HepG2 (cell line): ENCODE data around the gene DDO. TPM values are rescaled to one million over a fixed set of nuclear protein-coding genes. Genes with fewer than 3 reads are reported as not detected.

Experiments used
- CTCF ChIP-seq: sonication (generic); formaldehyde crosslinking; IDR thresholded peaks from 2 replicates; pipeline ENCODE4 v1.5.0; 2020; ENCODE audit warnings: mild to moderate bottlenecking, missing genetic modification reagents, moderate library complexity
- DR1 ChIP-seq: sonication (generic); formaldehyde crosslinking; IDR thresholded peaks from 2 replicates; pipeline ENCODE4 v1.8.0; 2021; ENCODE audit warnings: mild to moderate bottlenecking, missing genetic modification reagents, inconsistent platforms
- HDAC2 ChIP-seq: sonication (generic); formaldehyde crosslinking; IDR thresholded peaks from 2 replicates; pipeline ENCODE4 v1.4.0; 2020; ENCODE audit warnings: missing genetic modification reagents
- KDM6A ChIP-seq: IDR thresholded peaks from 2 replicates; pipeline ENCODE4 v1.6.1; 2016; ENCODE audit warnings: low read depth
- MLX ChIP-seq: IDR thresholded peaks from 2 replicates; pipeline ENCODE4 v1.6.1; 2016
- MTA1 ChIP-seq: sonication (generic); formaldehyde crosslinking; IDR thresholded peaks from 2 replicates; pipeline ENCODE4 v1.4.0; 2020; ENCODE audit warnings: missing genetic modification reagents, mild to moderate bottlenecking, borderline replicate concordance
- PAX8 ChIP-seq: sonication (generic); formaldehyde crosslinking; IDR thresholded peaks from 2 replicates; pipeline ENCODE4 v1.8.0; 2022; ENCODE audit warnings: mild to moderate bottlenecking, missing genetic modification reagents, borderline replicate concordance
- POLR2G ChIP-seq: fragments of 200-400 bp; formaldehyde crosslinking; IDR thresholded peaks from 2 replicates; pipeline ENCODE4 v1.6.1; 2018; ENCODE audit warnings: mild to moderate bottlenecking, low read depth, low read length, moderate library complexity
- SP140L ChIP-seq: sonication (generic); formaldehyde crosslinking; IDR thresholded peaks from 2 replicates; pipeline ENCODE4 v1.4.0; 2020; ENCODE audit warnings: missing genetic modification reagents, borderline replicate concordance
- SRF ChIP-seq: IDR thresholded peaks from 2 replicates; pipeline ENCODE4 v1.6.1; 2011; ENCODE audit warnings: mild to moderate bottlenecking, low read depth, low read length, moderate library complexity
- STAT6 ChIP-seq: sonication (generic); formaldehyde crosslinking; IDR thresholded peaks from 2 replicates; pipeline ENCODE4 v1.4.0; 2020; ENCODE audit warnings: missing genetic modification reagents, mild to moderate bottlenecking, borderline replicate concordance
- ZBTB8A ChIP-seq: sonication (generic); formaldehyde crosslinking; IDR thresholded peaks from 2 replicates; pipeline ENCODE4 v1.4.0; 2020; ENCODE audit warnings: mild to moderate bottlenecking, low read depth, missing genetic modification reagents, borderline replicate concordance
- ZFP82 ChIP-seq: sonication (generic); formaldehyde crosslinking; IDR thresholded peaks from 2 replicates; pipeline ENCODE4 v1.5.1; 2020; ENCODE audit warnings: mild to moderate bottlenecking, missing genetic modification reagents, borderline replicate concordance
- ZNF24 ChIP-seq: fragments of 450-650 bp; IDR thresholded peaks from 2 replicates; pipeline ENCODE4 v1.6.1; 2017; ENCODE audit warnings: antibody characterized with exemption, mild to moderate bottlenecking
- ZNF562 ChIP-seq: sonication (generic); formaldehyde crosslinking; IDR thresholded peaks from 2 replicates; pipeline ENCODE4 v1.8.0; 2022; ENCODE audit warnings: missing genetic modification reagents, borderline replicate concordance
- polyA plus RNA-seq, 8 experiments: library from polyadenylated mRNA; depleted of rRNA in 3 of 8; stranded (reverse) in 7 of 8; unstranded in 1 of 8; fragments of >200 nt; fragmentation: Illumina TruSeq in 4 of 8; extraction: Trizol in 4 of 8; gene quantifications; 2 replicates each; pipeline versions ENCODE4 v1.2.1 to v1.2.3, GENCODE V29; 2011 to 2016; ENCODE audit warnings: low read depth in 4 of 8, missing spikeins in 1 of 8, mixed read lengths in 1 of 8; ENCODE audit not compliant: insufficient read depth in 1 of 8
- total RNA-seq, 5 experiments: library from RNA; depleted of rRNA; stranded (reverse); fragments of >200 nt; fragmentation: Illumina TruSeq; extraction: Trizol; gene quantifications; 2 replicates each; pipeline ENCODE4 v1.2.3, GENCODE V29; 2016; ENCODE audit warnings: low read depth in 1 of 5
- TF ChIP-seq, protein P1 (sequence below): sonication (generic); formaldehyde crosslinking; IDR thresholded peaks from 2 replicates; pipeline ENCODE4 v1.9.0; 2021; ENCODE audit warnings: missing genetic modification reagents, borderline replicate concordance
- TF ChIP-seq, protein P2 (sequence below): sonication (generic); formaldehyde crosslinking; IDR thresholded peaks from 2 replicates; pipeline ENCODE4 v1.9.0; 2022; ENCODE audit warnings: low read depth, missing genetic modification reagents
- TF ChIP-seq, protein P3 (sequence below): sonication (generic); formaldehyde crosslinking; conservative IDR thresholded peaks from 2 replicates; pipeline ENCODE4 v1.8.0; 2022; ENCODE audit warnings: missing genetic modification reagents

Gene DDO
- total and polyA plus RNA-seq, 2 of the 13 experiments (the other 11 are each of a cell fraction or from before 2014, with no cell fraction given) = 6.1 to 10.3 TPM

GRCh38 chr6:110385458-110385863 is 29.9 kb downstream of the DDO start (continued):
- TF ChIP-seq, protein P1, sequence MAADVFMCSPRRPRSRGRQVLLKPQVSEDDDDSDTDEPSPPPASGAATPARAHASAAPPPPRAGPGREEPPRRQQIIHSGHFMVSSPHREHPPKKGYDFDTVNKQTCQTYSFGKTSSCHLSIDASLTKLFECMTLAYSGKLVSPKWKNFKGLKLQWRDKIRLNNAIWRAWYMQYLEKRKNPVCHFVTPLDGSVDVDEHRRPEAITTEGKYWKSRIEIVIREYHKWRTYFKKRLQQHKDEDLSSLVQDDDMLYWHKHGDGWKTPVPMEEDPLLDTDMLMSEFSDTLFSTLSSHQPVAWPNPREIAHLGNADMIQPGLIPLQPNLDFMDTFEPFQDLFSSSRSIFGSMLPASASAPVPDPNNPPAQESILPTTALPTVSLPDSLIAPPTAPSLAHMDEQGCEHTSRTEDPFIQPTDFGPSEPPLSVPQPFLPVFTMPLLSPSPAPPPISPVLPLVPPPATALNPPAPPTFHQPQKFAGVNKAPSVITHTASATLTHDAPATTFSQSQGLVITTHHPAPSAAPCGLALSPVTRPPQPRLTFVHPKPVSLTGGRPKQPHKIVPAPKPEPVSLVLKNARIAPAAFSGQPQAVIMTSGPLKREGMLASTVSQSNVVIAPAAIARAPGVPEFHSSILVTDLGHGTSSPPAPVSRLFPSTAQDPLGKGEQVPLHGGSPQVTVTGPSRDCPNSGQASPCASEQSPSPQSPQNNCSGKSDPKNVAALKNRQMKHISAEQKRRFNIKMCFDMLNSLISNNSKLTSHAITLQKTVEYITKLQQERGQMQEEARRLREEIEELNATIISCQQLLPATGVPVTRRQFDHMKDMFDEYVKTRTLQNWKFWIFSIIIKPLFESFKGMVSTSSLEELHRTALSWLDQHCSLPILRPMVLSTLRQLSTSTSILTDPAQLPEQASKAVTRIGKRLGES (CRISPR knock-in tag) = no peak
- no peak for TF ChIP-seq ZBTB8A (CRISPR knock-in tag)
- TF ChIP-seq DR1 (CRISPR knock-in tag) = no peak
- TF ChIP-seq CTCF = no peak
- peak; percentile 61; the same call in 1 of the 2 replicates for TF ChIP-seq KDM6A (CRISPR knock-in tag)
- no peak for TF ChIP-seq PAX8 (CRISPR knock-in tag)
- no peak for TF ChIP-seq STAT6 (CRISPR knock-in tag)
- TF ChIP-seq MLX (CRISPR knock-in tag) = 0 out of 2 replicates have a peak, but pooled peaks have one; percentile 29
- no peak for TF ChIP-seq SP140L (CRISPR knock-in tag)
- TF ChIP-seq, protein P2, sequence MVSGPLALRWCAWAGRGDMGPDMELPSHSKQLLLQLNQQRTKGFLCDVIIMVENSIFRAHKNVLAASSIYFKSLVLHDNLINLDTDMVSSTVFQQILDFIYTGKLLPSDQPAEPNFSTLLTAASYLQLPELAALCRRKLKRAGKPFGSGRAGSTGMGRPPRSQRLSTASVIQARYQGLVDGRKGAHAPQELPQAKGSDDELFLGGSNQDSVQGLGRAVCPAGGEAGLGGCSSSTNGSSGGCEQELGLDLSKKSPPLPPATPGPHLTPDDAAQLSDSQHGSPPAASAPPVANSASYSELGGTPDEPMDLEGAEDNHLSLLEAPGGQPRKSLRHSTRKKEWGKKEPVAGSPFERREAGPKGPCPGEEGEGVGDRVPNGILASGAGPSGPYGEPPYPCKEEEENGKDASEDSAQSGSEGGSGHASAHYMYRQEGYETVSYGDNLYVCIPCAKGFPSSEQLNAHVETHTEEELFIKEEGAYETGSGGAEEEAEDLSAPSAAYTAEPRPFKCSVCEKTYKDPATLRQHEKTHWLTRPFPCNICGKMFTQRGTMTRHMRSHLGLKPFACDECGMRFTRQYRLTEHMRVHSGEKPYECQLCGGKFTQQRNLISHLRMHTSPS (CRISPR knock-in tag) = no peak
- TF ChIP-seq ZNF24 = 0 out of 2 replicates have a peak, but pooled peaks have one; percentile 9
- no peak for TF ChIP-seq POLR2G
- peak; percentile 54; the same call in 1 of the 2 replicates for TF ChIP-seq HDAC2 (CRISPR knock-in tag)
- TF ChIP-seq MTA1 (CRISPR knock-in tag) = no peak
- no peak for TF ChIP-seq ZFP82 (CRISPR knock-in tag)
- TF ChIP-seq, protein P3, sequence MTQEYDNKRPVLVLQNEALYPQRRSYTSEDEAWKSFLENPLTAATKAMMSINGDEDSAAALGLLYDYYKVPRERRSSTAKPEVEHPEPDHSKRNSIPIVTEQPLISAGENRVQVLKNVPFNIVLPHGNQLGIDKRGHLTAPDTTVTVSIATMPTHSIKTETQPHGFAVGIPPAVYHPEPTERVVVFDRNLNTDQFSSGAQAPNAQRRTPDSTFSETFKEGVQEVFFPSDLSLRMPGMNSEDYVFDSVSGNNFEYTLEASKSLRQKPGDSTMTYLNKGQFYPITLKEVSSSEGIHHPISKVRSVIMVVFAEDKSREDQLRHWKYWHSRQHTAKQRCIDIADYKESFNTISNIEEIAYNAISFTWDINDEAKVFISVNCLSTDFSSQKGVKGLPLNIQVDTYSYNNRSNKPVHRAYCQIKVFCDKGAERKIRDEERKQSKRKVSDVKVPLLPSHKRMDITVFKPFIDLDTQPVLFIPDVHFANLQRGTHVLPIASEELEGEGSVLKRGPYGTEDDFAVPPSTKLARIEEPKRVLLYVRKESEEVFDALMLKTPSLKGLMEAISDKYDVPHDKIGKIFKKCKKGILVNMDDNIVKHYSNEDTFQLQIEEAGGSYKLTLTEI (CRISPR knock-in tag) = no peak
- TF ChIP-seq ZNF562 (CRISPR knock-in tag) = no peak
- peak; percentile 84 for TF ChIP-seq SRF
